Measurements from ENCODE around the gene CFAP43.
"Not testable (repeated sequence)": the region's sequence is repeated elsewhere in the genome, so short reads cannot be mapped to it uniquely, and the experiment has no call there.

CFAP43 gene

DNA sequence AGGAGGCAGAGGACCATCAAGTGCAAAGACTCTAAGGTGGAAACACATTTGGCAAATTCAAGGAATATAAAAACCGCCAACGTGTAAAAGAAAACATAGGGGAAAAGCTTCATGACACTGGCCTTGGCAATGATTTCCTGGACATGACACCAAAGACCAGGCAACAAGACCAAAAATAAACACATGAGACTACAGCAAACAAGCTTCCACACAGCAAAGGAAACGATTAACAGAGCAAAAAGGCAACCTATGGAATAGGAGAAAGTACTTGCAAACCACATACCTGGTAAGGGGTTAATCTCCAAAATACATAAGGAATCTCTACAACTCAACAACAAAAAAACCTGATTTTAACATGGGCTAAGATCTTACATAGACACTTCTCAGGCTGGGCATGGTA, 26.0 kb upstream of the CFAP43 start:
- no peak for DNase-seq (ENCODE audit: low read depth in 3 of 3)

DNA sequence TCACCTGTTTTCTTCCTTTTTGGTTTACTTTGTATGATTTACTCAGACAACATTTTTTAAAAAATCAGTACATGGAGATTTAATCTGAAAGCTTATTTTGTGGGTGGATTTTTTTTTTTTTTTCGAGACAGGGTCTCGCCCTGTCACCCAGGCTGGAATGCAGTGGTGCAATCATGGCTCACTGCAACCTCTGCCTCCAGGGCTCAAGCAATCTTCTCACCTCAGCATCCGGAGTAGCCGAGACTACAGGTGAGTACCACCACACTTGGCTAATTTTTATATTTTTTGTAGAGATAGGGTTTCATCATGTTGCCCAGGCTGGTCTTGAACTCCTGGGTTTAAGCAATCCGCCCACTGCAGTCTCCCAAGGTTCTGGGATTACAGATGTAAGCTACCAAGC, 25.1 kb upstream of the CFAP43 start:
- DNase-seq (ENCODE audit: low read depth in 3 of 3), result no peak

DNA sequence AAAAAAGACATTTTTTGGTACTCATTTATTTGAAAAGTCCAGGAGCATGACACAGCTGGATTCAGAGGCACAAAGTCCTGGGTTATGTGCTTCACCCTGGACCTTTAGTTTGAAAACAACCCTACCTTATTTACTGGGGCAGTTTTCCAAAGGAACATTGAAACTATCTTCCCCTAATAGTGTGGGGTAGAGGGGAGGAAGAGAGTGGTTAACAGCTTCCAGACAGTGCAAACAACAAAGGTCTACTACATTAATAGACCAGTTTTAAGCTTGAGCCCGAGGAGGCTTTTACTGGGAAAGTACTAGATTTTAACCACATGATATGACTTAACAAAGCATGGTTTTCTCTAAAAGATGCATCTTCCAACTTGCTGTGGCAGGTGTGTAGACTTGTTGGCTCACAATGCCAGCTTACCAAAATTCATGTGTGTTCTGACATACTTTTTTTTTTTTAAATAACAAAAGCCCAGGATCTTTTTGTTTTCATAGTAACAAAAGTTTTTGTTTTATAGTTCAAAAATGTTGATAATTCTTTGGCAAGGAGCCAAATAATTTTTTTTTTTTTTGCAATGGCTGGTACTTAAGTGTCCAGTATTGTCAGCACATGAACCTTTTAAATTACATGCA, 24.3 kb upstream of the CFAP43 start:
- no peak for DNase-seq (ENCODE audit: low read depth in 3 of 3)

DNA sequence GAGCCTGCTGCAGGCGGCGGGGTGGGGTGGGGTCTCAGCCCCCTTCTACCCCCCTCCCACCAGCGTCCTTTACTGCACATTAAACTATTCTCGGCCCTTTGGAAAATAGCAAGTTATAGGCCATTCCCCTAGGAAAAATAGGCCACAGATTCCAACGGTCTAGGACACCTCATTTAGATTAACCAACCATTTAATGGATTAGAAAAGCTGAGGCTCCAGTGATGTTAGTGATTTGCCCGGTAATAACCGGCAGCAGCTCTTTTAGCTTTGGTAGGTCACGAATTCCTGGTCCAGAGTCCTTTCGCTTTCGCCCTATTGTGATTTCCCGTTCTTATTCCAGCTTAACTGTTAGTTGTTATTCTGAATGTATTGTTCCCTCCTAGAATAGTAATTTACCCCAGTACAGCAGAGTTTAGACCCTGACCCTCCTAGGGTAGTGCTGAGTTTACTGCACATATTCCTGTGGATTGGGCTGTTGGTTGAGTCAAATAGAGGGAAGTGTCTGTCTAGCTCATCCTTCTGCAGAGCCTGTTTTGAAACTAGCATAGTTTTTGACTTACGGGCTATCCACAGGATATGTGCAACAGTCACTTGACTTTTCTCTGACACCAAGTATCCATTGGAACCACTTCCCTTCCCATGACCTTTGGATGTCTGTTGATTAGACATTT, 23.3 kb upstream of the CFAP43 start:
- DNase-seq (ENCODE audit: low read depth in 3 of 3), result no peak

DNA sequence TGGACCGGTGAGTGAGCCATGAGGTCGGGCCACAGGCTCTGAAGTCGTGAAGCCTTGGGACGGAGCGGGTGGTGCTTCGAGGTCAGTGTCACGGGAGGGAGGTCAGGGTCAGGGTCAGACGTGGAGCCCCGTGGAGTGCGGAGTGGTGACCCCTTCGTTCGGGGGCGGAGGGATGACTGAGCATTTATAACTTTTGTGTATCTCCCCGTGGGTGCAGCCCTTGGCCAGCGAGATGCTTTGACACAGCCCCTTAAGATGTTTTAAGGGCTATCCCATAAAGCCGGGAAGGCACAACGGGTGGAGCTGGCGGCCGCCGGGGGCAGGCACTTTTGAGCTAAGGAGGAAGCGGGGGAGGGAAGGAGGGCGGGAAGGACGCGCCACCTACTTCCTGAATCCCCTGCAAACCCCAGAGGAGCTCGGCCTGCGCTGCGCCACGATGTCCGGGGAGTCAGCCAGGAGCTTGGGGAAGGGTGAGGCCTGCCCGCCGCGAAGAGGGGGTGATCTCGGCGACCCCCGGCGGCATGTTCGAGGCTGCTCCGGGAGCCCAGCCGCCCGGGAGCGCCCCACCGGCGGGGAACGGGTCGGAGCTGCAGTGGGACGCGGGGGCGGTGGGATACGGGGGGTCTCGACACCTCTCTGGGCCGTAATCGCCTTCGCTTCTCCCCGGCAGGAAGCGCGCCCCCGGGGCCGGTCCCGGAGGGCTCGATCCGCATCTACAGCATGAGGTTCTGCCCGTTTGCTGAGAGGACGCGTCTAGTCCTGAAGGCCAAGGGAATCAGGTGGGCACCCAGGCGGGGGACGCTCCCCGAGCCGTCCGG, 22.5 kb upstream of the CFAP43 start, which contains the start of gene GSTO1:
TSS of gene GSTO1 (plus strand) at position 400 of the 818 bp plus-strand sequence. CDS start at position 437, 37 bp downstream.
- DNase-seq (ENCODE audit: low read depth in 3 of 3), result peak in 2 of 3 experiments; percentile 24 to 60

DNA sequence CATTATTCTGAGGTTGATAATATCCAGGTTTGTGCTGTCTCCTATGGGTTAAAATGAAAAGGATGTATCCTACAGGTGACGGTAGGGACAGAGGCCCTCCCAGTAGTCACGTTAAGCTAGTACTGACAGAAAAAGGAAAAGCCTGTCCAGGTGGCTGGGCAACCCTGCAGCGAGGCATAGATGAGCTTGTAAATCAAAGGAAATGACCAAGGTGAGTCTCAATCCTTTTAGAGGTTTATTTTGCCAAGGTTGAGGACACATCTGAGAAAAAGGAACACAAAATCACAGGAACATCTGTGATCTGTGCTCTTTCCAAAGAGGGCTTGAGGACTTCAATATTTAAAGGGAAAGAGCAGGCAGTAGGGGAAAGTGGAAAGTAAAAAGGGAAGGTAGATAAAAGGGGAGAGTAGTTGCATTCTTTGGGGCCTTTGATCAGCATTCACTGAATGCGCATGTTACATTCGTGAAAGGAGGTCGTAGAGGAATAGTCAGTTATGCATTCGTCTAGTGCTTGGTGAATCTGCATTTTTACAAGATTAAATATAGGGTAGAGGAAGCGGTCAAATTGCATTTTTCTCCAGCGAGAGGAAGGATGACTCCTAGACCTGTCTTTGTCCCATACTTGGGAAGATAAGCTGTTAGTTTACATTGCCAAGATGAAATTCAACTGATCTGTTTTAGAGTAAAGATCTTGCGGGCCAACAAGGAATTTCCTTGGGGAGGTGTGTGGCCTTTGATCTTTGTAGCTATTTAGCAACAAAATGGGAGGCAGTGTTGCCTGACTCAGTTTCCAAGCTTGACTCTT, 21.6 kb upstream of the CFAP43 start:
- no peak for DNase-seq (ENCODE audit: low read depth in 3 of 3)

DNA sequence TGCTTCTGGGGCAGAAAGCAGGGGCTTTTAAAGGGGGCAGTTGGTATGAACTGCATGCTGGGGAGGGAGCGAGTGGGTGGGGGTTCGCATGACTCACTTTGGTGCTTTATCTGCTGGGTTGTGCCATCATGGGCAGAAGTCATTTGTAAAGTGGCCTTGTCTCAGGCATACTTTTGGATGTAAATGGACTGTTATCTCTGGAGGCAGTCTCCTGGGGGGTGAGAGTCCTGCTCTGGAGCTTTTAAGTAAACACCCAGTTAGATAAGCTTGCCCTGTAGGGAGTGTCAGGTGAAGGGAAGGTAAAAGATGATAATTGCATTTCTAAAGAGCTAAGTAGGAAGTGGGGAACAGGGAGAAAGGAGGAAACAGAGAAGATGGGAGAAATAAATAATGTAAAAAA, 20.9 kb upstream of the CFAP43 start:
- no peak for DNase-seq (ENCODE audit: low read depth in 3 of 3)

DNA sequence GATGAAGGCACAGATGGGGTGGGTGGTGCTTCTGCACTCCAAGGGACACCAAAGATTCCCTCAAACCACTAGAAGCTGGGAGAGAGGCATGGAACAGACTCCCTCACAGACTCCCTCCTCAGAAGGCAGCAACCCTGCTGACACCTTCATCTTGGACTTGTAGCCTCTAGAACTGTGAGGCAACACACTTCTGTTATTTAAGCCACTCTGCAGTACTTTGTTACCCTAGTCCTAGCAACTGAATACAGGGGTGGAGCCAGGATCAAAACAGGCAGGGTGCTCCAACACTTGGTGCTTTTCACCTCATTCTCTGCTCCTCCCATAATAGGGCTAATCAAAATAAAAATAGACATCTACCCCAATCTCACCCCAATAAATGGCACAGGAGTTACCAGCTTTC, 20.2 kb upstream of the CFAP43 start:
- no peak for DNase-seq (ENCODE audit: low read depth in 3 of 3)

DNA sequence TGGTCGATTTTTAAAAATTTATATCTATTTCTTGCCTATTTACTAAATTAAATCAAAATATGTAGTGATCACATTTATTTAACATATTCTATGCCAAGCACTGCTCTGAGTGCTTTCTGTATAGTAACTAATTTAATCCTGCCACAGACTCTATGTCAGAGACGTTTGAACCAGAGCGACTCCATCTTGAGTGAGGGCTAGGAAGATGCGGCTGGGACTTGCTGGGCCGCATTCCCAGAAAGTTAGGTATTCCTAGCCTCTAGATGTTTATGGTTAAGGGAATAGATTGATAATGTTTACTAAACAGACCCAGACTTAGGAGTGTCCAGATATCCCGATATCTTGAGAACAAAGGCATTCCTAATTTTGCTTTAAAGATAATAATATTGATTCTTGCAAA, 19.3 kb upstream of the CFAP43 start:
- no peak for DNase-seq (ENCODE audit: low read depth in 3 of 3)

DNA sequence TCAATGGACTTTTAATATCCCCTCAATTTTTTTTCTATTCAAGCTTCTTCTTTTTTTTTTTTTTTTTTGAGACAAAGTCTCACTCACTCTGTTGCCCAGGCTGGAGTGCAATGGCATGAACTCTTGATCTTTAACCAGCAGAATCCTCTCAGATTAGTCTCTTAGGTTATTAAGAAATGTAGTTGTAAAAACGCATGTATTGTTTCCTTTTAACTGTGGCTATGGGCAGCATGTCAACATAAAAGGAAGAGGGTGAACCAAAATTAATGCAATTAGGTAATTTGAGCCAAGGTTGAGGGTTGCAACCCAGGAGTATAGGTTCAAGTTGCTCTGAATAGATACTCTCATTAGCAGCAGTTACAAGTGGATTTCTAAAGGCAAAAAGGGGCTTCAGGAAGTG, 18.2 kb upstream of the CFAP43 start:
- DNase-seq (ENCODE audit: low read depth in 3 of 3), result no peak

DNA sequence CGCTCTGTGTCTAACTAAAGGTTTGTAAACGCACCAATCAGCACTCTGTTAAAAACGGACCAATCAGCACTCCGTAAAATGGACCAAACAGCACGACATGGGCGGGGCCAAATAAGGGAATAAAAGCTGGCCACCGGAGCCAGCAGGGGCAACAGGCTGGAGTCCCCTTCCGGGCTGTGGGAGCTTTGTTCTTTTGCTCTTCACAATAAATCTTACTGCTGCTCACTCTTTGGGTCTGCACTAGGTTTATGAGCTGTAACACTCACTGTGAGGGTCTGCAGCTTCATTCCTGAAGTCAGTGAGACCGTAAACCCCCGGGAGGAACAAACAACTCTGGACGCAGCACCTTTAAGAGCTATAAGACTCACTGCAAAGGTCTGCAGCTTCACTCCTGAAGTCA, 16.8 kb upstream of the CFAP43 start:
- DNase-seq (ENCODE audit: low read depth in 3 of 3), result not testable (repeated sequence)

DNA sequence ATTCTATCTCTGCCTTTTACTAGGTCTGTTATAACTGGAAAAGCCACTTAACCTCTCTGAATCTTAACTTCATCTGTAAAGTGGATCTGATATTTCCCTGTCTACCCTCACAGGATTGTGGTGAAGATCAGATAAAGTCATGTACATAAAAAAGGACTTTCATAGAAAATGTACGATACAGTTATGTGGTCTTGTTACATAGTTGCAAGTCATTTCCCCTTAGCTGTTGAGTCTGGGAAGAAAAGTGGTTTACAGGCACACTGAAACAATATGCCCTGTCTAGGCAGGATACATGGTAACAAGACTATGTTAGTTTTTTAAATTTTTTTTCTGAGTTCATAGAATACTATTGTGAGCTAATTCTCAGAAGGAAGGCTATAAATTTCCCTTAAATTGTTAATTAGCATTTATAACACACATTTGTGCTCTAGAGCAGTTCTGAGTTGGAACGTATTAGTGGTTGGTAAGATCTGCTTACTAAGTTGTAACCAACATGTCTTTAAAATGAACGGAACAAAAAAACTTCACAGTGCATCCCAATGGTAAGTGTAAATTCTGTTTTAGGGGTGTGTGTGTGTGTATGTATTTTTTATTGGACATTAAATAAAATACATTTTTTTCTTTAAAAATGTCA, 15.5 kb upstream of the CFAP43 start:
- no peak for DNase-seq (ENCODE audit: low read depth in 3 of 3)

DNA sequence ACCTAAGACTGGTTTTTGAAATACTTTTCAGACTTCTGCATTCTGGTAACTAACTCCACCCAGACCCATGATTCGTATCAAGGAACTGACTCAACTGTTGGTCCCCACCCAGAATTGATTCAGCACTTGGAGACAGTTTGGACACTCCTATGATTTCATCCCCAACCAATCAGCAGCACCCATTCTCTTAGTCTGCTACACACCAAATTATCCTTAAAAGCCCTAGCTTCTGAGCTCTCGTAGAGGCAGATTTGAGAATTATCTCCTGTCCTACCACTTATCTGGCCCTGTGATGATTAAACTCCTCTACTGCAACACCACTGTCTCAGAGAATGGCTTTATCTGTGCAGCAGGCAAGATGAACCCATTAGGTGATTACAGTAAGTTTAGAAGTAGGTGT, 14.8 kb upstream of the CFAP43 start:
- DNase-seq (ENCODE audit: low read depth in 3 of 3), result no peak

DNA sequence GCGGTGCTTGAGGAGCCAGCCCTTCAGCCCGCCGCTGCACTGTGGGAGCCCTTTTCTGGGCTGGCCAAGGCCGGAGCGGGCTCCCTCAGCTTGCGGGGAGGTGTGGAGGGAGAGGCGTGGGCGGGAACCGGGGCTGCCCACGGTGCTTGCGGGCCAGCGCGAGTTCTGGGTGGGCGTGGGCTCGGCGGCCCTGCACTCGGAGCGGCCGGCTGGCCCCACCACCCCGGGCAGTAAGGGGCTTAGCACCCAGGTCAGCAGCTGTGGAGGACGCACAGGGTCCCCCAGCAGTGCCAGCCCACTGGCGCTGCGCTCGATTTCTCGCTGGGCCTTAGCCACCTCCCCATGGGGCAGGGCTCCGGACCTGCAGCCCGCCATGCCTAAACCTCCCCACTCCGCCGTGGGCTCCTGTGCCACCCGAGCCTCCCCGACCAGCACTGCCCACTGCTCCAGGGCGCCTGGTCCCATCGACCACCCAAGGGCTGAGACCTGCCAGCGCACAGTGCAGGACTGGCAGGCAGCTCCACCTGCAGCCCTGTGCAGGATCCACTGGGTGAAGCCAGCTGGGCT, 13.0 kb upstream of the CFAP43 start:
- no peak for DNase-seq (ENCODE audit: low read depth in 3 of 3)

DNA sequence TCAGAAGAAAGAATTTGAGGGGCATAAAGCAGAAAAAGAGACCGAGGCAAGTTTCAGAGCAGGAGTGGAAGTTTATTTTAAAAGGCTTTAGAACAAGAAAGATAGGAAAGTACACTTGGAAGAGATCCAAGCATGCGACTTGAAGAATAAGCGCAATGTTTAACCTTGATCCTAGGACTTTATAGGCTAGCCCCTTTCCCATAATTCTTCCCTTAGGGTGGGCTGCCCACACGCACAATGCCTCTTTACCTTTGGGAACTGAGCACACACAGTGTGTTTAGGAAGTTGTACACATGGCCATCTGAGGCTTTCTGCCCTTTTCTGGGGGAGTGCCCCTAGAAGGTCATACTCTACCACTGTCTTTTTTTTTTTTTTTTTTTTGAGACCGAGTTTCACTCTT, 11.3 kb upstream of the CFAP43 start:
- no peak for DNase-seq (ENCODE audit: low read depth in 3 of 3)

DNA sequence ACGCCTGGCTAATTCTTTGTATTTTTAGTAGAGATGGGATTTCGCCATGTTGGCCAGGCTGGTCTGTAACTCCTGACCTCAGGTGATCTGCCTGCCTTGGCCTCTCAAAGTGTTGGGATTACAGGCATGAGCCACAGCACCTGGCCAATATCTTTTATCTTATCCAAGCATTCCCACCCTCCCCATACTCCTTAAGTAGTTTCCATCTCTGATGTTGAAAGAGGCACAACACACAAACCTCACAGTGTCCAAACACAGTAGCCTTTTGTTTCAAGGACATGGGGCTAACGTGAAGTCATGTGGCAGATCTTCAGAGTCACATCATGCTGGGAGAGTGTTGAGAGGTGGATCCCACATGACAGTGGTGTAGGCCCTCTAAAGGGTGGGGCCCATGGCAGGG, 10.8 kb upstream of the CFAP43 start:
- DNase-seq (ENCODE audit: low read depth in 3 of 3), result not testable (repeated sequence)

DNA sequence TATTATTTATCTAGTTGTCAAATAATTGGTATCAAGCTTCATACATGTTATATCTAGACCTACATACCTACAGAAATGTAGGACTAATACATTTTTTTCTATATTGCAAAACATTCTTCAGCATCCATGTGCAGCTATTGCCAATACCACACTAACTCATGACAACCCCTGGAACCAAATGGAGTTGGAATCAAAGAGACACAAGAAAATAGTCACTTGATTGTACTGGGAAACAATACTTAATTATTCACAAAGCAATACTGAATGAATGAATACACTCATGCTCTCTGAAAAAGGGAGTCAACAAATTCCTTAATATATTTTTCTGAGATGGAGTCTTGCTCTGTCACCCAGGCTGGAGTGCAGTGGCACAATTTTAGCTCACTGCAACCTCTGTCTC, 10.4 kb upstream of the CFAP43 start:
- no peak for DNase-seq (ENCODE audit: low read depth in 3 of 3)

DNA sequence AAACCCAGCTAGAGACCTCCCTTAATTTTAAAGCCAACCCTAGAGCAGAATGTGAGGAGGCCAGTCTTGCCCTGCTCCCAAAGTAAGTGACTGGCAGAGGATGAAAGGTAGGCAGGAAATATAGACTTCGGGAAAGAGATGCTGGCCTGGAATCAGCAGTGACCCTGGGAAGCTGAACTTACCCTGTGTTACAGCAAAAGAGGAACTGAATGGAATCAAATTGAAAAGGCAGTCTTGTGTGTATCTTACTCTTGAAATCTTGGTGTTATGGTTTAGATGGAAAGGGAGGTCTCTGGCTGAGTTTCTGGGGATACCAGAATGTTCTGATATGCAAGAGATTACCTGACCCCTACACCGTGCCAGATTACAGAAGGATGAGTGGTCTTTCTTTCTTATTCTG, 7.9 kb upstream of the CFAP43 start:
- DNase-seq (ENCODE audit: low read depth in 3 of 3), result no peak

DNA sequence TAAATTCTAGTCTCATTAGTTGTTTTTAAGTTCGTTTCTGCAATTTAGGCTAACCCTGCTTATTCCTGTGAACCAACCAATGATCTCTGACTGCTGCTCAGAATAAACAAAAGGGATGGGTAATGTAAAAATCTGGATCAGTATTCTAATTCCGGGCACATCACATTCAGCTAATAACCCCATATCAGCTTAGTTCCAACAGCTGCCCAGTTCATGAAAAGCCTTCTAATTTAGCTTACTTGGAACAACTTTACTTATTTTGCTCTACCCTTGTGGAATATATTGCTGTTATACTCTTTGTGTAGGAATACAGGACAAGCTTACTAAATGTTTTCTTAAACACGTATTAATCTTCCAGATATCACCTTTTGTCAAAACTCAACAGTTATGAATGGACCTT, 3.6 kb upstream of the CFAP43 start:
- no peak for DNase-seq (ENCODE audit: low read depth in 3 of 3)

DNA sequence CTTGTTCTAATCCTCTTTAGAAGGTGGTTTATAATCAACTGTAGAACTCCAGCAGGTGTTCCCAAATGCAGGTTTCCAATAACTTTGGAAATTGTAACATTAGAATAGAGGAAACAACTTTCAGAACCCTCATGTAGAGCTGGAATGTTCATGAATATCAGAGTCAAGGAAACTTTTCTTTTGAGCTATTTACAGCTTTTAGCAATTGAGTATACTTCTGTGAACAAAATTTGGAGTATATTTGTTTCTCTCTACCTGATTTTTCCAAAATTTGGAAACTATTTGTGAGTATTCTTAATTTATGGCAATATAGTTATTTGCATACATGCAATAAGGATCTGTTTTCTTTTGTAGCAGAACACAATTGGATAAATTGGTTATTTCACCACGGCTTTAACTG, 2.8 kb upstream of the CFAP43 start:
- no peak for DNase-seq (ENCODE audit: low read depth in 3 of 3)

DNA sequence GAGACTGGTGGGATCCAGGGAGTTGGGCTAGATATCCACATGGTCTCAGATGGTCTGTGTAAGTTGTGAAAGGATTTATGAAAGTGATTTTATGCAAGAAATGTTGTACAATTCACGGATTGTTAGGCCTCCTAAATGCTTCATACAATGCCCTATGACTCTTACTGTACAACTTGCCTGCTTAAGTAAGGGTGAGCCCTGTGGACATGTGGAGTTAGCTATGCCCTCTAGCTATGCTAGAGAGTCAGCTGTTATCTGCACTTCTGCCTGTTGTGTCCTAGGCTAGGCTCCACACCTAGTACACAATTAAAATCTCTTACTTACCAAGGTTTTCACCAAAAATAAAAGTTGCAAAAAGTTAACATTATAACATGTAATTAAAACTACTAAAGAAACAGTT, 1.7 kb upstream of the CFAP43 start:
- no peak for DNase-seq (ENCODE audit: low read depth in 3 of 3)
